ENCODE measurements around the gene RALGAPB.

Gene RALGAPB

DNA sequence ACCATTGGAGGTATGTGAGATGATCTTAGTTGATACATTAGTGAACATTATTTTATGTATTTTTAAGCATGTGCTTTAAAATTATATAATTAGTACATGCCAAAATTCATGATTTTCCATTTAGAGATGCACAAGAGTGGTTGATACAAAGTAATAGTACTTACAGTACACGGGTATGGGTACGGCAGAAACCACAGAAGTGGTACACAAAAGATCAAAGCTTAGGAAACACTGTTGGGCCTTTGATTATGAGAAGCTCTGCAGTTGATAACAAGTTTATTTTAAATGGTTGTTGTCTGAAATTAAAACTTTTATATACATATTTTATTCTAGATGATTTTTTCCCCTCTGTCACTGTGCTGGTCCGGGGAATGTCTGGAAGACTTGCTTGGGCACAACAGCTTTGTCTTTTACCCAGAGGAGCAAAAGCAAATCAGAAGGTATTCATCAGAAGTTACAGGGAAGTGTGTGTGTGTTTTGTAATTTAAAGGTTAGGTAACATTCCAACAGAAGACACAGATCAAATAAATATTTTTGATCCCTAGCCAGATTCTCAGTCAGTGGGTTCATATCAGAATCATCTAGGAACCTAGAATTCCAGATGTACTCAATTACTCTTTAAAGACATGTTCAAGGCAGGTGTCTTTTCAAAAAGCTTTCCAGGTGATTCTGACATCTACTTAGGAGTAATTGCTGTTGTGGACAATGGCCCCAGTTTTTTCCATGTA, 75.9 kb downstream of the RALGAPB start:
- DNase-seq (ENCODE audit: low read depth in 2 of 2), result no peak

- DNase-seq (ENCODE audit: low read depth in 2 of 2), result no peak
These were observed 77.6 kb downstream of the RALGAPB start for GRCh38 chr20:38550274-38550673.

DNA sequence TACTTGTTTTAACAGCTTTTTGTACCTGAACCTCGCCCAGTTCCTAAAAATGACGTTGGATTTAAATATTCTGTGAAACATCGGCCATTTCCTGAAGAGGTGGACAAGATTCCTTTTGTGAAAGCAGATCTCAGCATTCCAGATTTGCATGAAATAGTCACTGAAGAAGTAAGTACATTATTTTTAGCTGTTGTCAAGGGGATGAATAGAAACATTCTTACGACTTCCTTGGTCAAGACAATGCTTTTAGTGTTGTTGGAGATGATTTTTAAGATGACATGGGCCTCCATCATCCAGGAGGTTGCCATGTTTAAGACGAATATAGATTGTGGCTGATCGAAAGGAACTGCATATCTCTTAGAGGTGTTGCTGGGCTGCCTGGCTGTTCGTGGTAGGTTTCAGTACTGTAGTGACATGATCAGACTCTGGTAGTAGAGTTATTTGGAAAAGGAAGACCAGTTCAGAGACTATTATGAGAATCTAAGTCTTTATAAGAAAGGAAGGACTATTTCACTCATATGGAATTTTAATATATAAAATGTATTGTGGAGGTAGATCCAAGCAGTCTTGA, 78.5 kb downstream of the RALGAPB start:
- no peak for DNase-seq (ENCODE audit: low read depth in 2 of 2)

- no peak for DNase-seq (ENCODE audit: low read depth in 2 of 2)
These were observed 82.3 kb downstream of the RALGAPB start for GRCh38 chr20:38554986-38555385.

GRCh38 chr20:38555395-38555794, 82.8 kb downstream of the RALGAPB start:
- DNase-seq (ENCODE audit: low read depth in 2 of 2), result no peak

DNA sequence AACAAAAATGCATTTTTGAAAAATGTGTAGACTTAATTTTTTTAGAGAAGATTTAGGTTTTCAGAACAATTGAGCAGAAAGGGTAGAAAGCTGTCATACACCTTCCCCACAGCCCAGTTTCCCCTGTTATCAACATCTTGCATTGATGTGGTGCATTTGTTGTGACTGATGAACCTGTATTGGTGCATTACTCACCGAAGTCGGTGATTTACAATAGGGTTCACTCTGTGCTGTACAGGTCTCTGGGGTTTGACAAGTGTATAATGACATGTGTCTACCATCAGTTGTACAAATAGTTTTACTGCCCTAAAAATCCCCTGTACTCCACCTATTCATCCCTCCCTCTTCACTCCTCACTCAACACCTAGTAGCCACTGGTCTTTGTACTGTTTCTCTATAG, 84.5 kb downstream of the RALGAPB start:
- DNase-seq (ENCODE audit: low read depth in 2 of 2), result no peak

DNA sequence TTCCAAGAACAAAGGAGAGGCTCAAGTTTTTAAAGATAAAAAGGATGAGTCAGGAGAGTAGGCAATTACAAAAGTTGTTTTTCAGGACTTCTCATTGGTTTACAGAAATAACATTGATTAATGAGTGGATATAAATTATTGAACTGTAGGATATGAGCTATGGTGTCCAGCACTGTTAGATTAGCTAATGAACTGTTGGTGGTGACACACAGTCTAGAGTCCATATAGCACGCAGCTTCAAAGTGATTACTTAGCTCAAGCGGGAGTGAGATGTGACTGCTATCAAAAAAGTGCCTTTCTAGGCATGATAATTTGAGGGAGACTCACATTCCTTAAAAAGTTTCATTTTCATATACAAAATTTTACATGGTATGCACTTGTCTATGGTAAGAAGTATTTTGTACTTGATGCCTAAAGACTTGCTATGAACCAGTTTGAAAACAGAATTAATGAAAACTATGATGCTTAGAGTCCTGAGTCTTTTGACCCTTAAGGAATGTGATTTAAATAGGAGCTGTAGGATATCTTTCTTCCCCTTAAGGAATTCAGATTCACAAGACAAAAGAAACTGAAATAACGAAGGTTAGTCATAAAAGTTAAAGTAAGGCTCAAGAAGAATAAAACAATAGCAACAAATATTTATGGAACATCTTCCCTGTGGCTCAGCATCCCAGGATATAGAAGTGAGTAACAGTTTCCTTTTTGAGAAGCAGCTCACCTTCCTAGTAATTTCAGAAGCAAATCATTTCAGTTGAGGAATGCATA, 86.1 kb downstream of the RALGAPB start:
- no peak for DNase-seq (ENCODE audit: low read depth in 2 of 2)

- no peak for DNase-seq (ENCODE audit: low read depth in 2 of 2)
These were observed 87.1 kb downstream of the RALGAPB start for GRCh38 chr20:38559764-38560163.

DNA sequence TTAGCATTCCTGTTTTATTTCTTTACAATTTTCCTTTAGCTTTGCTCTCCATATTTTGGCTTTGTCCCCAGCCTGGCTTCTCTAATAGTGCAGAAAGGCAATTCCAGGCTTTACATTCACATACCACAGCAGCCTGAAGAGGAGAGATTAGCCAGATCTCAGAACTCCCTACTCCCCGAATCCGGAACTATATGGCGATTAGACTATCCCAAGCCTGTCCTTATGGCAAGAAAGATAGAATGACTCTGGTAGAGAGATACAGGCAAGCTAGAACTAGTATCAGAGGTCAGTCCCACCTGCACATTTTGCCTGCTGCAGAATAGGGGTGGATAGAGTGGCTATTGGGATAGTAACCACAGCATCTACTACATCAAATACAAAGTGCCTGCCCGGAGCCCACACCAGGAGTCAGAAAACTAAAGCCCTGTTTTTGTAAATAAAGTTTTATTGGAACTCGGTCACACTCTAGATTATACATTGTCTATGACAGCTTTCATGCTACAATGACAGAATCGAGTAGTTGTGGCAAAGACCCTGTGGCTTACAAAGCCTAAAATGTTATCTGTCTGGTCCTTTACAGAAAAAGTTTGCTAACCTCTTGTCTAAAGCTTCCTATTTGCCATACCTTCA, 91.3 kb downstream of the RALGAPB start:
- no peak for DNase-seq (ENCODE audit: low read depth in 2 of 2)

- no peak for DNase-seq (ENCODE audit: low read depth in 2 of 2)
These were observed 92.0 kb downstream of the RALGAPB start for GRCh38 chr20:38564680-38565079.

DNA sequence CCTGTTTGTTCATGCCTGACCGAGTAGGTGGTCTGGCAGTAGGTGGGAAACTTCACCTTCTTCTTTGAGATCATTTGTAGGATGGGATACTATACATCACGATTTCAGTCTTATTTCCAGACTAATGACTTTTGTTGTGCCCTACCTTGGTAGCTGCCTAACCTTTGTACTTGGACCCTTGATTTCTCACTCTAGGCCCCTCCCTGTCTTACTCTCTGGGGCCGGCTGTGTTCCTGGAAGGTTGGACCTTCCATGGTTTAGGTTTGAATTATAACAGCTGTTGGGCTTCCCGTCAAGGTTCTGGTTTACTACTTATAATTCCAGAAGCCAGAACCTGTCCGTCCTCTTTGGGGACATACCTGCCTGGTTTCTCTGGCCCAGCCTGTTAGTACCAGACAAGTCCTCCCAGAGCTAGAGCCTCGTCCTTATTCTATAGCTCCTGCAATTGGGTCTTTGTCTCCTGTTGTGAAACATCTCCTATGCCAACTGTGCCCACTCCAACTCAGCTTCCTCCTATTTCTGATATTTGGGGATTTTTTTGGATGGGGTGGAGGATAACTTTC, 93.5 kb downstream of the RALGAPB start:
- no peak for DNase-seq (ENCODE audit: low read depth in 2 of 2)

- DNase-seq (ENCODE audit: low read depth in 2 of 2), result no peak
These were observed 97.3 kb downstream of the RALGAPB start for GRCh38 chr20:38569747-38570525.

DNA sequence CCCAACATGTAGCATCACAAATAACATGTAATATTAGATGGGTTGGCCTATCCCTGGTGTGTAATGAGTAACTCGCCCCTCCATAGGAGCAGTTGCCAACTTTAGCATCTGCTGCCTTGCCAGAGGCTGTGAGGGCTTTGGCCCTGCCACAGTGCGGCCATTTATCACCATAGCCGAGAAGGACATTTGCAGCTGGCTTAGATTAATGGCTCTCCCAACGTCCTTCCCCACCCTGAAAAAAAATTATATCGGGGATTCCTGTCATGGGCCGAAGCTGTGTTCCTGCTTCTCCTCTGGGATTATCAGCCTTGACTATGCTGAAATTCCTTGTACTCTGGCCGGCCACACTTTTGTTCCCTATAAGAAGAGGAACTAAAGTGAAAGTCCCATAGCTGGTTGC, 100.8 kb downstream of the RALGAPB start:
- DNase-seq (ENCODE audit: low read depth in 2 of 2), result no peak

GRCh38 chr20:38579219-38579910, 106.7 kb downstream of the RALGAPB start:
- DNase-seq (ENCODE audit: low read depth in 2 of 2), result no peak

- DNase-seq (ENCODE audit: low read depth in 2 of 2), result no peak
These were observed 107.3 kb downstream of the RALGAPB start for GRCh38 chr20:38579921-38580320.

GRCh38 chr20:38581013-38581412, 108.4 kb downstream of the RALGAPB start, which contains the start of gene ADIG:
Gene ADIG, plus strand, starts transcription at chr20:38581197. Its CDS starts 54 bp downstream, at chr20:38581251.
- DNase-seq (ENCODE audit: low read depth in 2 of 2), result no peak

GRCh38 chr20:38581830-38582358, 109.3 kb downstream of the RALGAPB start:
- DNase-seq (ENCODE audit: low read depth in 2 of 2), result no peak

GRCh38 chr20:38583306-38583705, 110.7 kb downstream of the RALGAPB start:
- no peak for DNase-seq (ENCODE audit: low read depth in 2 of 2)

DNA sequence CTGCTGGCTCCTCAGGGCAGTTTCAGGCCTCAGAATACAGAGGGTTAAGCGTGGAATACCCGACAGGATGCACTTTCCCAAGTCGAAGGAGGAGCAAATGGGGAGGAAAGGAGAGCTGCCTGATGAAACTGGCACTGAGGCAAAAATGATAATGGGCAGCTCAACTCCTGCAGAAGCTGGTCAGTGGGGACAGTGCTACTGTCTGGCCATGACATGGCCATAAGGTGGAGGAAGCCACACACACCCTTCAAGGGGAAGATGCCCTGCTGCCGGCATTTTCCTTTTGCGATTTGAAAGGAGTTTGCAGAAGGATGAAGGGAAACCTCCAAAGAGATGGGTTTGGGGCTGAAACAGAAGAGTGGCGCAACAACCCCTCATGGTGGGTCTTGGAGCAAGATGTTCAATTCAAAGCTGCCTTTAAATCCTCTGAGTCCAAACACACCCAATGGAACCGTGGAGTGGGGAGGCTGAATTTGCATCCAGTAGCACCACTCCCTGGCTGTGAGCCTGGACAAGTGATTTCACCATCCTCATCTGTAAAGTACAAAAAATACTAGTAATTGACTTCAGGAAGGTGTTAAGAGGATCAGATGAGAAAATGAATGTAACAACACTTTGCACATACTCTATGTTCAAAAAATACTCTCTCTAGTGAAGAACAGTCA, 111.6 kb downstream of the RALGAPB start:
- DNase-seq (ENCODE audit: low read depth in 2 of 2), result no peak

All from fibroblast of skin of left biceps (primary cell).